ENCODE data around the gene AK2.
"Not testable (repeated sequence)": the region's sequence is repeated elsewhere in the genome, so short reads cannot be mapped to it uniquely, and the experiment has no call there.

AK2 gene

DNA sequence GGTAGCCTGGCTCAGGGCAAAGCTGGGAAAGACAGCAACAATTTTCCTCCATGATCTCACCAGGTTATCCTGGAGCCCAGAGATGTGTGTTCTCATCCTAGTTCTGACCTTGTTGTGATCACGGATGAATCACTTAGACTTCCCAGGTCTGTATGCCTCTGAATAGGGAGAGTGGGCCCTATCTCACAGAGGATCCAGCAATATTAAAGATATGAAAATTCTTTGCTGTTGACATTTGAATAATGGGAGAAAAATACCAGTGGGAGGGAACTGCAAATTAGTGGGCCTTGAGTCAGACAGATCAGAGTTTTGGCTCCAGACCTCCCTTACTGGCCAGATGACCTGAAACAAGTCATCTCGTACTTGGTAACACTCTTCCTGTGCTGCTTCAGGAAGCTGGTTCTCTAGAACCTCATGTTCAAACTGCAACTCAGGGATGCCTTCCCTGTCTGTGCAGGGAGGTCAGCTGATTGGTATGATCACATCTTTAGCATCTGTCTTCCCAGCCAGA is 39.2 kb downstream of the AK2 start:
- no peak for DNase-seq

GRCh38 chr1:32993324-32993636 is 43.4 kb downstream of the AK2 start:
- not testable (repeated sequence) for DNase-seq

GRCh38 chr1:32992489-32993323 is 44.0 kb downstream of the AK2 start:
- no peak for DNase-seq

GRCh38 chr1:32991819-32992488 is 44.7 kb downstream of the AK2 start:
- DNase-seq: no peak

- DNase-seq: no peak
These were observed 45.3 kb downstream of the AK2 start for GRCh38 chr1:32991386-32991785.

GRCh38 chr1:32990887-32991286 is 45.8 kb downstream of the AK2 start:
- DNase-seq: no peak

- DNase-seq: no peak
These were observed 47.3 kb downstream of the AK2 start for GRCh38 chr1:32989160-32990050.

DNA sequence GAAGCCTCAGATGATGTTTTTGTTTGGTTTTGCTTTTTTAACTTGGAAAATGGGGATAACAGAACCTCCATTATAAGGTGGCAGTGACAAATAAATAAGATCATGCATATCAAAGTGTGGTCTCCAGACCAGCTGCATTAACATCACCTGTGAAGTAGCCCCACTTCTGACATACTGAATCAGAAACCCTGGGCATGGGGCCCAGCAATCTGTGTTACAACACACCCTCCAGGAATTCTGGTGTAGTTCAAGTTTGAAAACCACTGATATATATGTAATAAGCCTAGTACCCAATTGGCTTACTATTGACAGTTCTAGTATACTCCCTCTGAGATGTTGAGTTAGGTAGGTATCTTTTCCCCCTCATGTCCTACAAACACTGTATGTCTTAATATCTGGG is 48.0 kb downstream of the AK2 start:
- DNase-seq: no peak

GRCh38 chr1:32985226-32985625 is 51.5 kb downstream of the AK2 start:
- DNase-seq: no peak

GRCh38 chr1:32984455-32985171 is 52.1 kb downstream of the AK2 start:
- DNase-seq: peak in 1 of 2 experiments; percentile 18

DNA sequence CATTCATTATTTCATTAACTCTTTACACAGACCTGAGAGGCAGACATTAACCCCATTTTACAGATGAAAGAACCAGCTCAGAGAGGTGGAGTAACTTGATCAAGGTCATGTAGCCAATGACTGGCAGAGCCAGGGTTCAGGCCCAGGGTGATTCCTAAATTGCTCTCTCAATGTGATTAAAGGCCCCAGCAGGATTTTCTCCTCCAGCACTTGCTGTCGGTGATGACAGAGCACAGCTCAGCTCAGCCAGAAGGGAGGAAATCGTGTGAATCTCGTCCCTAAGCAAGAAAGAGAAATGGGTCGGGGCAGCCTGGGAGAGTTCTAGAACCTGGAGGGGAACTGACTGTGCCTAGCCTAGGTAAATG is 52.6 kb downstream of the AK2 start:
- no peak for DNase-seq

GRCh38 chr1:32983020-32983419 is 53.7 kb downstream of the AK2 start:
- DNase-seq: no peak

GRCh38 chr1:32981003-32981901 is 55.4 kb downstream of the AK2 start:
- DNase-seq: no peak

DNA sequence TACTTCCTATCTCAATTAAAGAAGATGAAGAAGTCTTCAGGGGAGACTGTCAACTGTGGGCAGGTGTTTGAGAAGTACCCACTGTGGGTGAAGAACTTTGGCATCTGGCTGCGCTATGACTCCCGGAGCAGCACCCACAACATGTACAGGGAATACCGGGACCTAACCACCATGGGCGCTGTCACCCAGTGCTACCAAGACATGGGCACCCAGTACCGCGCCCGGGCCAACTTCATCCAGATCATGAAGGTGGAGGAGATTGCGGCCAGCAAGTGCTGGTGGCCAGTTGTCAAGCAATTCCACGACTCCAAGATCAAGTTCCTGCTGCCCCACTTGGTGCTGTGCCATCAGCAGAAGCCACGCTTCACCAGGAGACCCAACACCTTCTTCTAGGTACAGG is 56.6 kb downstream of the AK2 start:
- DNase-seq: no peak

GRCh38 chr1:32978854-32979253 is 57.8 kb downstream of the AK2 start:
- DNase-seq: no peak

GRCh38 chr1:32977546-32978087 is 59.1 kb downstream of the AK2 start:
- no peak for DNase-seq

DNA sequence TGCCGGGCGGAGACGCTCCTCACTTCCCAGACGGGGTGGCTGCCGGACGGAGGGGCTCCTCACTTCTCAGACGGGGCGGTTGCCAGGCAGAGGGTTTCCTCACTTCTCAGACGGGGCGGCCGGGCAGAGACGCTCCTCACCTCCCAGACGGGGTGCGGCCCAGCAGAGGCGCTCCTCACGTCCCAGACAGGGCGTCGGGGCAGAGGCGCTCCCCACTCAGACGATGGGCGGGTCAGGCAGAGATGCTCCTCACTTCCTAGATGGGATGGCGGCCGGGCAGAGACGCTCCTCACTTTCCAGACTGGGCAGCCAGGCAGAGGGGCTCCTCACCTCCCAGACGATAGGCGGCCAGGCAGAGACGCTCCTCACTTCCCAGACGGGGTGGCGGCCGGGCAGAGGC is 61.6 kb downstream of the AK2 start:
- not testable (repeated sequence) for DNase-seq

- DNase-seq: not testable (repeated sequence)
These were observed 63.2 kb downstream of the AK2 start for GRCh38 chr1:32973458-32973857.

DNA sequence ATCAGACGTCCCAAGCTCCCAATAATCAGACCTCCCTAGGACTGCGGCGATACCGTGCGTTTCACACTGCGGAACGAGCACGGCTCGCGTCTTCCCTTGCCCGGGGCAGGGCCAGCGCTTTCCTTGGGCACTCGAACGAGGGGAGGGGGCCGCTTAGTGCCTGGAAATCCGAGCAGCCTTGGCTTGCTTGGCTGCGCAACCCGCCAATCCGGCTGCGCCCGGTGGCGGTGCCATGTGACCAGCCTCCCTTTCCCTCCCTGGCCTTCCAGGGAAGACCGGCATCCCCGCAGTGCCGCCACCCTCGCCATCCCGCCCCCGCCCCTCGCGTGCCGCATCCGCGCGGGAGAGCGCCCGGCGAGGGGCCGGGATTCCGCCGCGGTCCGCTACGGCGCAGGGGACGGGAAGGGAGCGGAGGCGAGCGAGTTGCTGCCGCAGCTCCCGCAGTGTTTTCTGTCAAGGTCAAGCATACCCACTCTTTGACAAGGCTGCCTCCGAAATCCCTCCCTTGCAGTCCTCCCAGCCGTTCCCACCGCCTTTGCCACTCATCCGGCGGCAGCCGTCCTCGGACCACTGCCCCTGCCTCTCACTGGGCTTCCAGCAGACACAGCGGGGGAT is 63.8 kb downstream of the AK2 start:
- DNase-seq: peak; percentile 62 to 87

DNA sequence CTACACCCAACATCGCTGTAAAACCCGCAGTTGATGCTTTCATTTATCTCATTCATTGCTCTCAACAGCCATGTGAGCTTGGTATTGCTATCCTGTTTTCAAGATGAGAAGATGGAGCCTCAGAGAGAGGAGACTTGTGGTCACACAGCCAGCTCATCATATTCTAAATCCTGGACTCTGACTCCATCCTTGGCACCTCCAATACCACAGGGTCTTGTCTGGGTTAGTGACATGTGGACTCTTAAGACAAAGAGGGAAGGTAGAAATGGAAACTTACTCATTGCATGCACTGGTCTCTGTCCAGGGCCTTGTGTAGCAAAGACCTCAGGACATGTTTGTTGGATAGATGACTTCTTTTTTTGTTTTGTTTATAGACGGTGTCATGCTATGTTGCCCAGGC is 65.1 kb downstream of the AK2 start:
- no peak for DNase-seq

DNA sequence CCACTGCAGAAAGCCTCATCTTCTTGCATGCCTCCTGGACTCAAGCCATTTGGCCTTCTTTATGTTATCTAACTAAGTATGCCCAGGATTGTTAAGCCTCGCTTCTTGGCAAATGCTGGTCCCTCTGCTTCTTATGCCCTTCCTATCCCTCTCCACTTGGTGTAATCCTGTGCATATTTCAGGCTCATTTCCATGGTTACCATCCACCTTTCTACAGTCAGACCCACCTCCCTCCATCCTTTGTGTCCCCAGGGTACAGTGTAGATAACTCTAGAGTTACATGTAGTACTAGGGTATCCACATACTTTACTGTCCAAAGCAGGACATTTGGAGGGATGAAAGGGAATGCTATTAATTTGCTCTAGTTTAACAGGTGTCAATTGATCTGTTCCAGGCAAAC is 65.5 kb downstream of the AK2 start:
- DNase-seq: no peak
